HEK293 (cell line): Measurements from ENCODE around the gene RSRP1.

Source experiments
- BCL6B ChIP-seq: fragments of 450-650 bp; formaldehyde crosslinking; IDR thresholded peaks from 2 replicates; pipeline ENCODE4 v1.5.1; 2017; ENCODE audit warnings: missing biosample characterization, missing genetic modification characterization
- KLF7 ChIP-seq: fragments of 450-650 bp; formaldehyde crosslinking; IDR thresholded peaks from 2 replicates; pipeline ENCODE4 v1.5.1; 2016; ENCODE audit warnings: missing biosample characterization, missing genetic modification characterization, borderline replicate concordance
- PRDM10 ChIP-seq: fragments of 450-650 bp; formaldehyde crosslinking; IDR thresholded peaks from 2 replicates; pipeline ENCODE4 v1.5.1; 2016; ENCODE audit warnings: missing biosample characterization, missing genetic modification characterization
- REST ChIP-seq: fragments of 450-650 bp; formaldehyde crosslinking; IDR thresholded peaks from 2 replicates; pipeline ENCODE4 v1.5.1; 2016; ENCODE audit warnings: missing biosample characterization, missing genetic modification characterization
- SP2 ChIP-seq: fragments of 450-650 bp; formaldehyde crosslinking; IDR thresholded peaks from 2 replicates; pipeline ENCODE4 v1.5.1; 2016; ENCODE audit warnings: missing biosample characterization, missing genetic modification characterization
- ZBTB26 ChIP-seq: fragments of 450-650 bp; formaldehyde crosslinking; optimal IDR thresholded peaks from 2 replicates; pipeline ENCODE3; 2016; ENCODE audit warnings: missing biosample characterization, mild to moderate bottlenecking, missing genetic modification characterization
- ZFHX2 ChIP-seq: fragments of 450-650 bp; formaldehyde crosslinking; conservative IDR thresholded peaks from 2 replicates; pipeline ENCODE4 v1.5.1; 2016; ENCODE audit warnings: missing biosample characterization, missing genetic modification characterization
- ZFP3 ChIP-seq: fragments of 450-650 bp; formaldehyde crosslinking; IDR thresholded peaks from 2 replicates; pipeline ENCODE4 v1.5.1; 2016; ENCODE audit warnings: low read depth, missing biosample characterization, missing genetic modification characterization
- ZNF133 ChIP-seq: fragments of 450-650 bp; formaldehyde crosslinking; IDR thresholded peaks from 2 replicates; pipeline ENCODE4 v1.5.1; 2016; ENCODE audit warnings: missing biosample characterization, missing genetic modification characterization
- ZNF138 ChIP-seq: fragments of 450-650 bp; formaldehyde crosslinking; IDR thresholded peaks from 2 replicates; pipeline ENCODE4 v1.5.1; 2016; ENCODE audit warnings: missing biosample characterization, missing genetic modification characterization, borderline replicate concordance
- ZNF140 ChIP-seq: fragments of 450-650 bp; formaldehyde crosslinking; IDR thresholded peaks from 2 replicates; pipeline ENCODE4 v1.5.1; 2016; ENCODE audit warnings: missing biosample characterization, missing genetic modification characterization
- ZNF169 ChIP-seq: fragments of 450-650 bp; formaldehyde crosslinking; IDR thresholded peaks from 2 replicates; pipeline ENCODE4 v1.5.1; 2016; ENCODE audit warnings: missing biosample characterization, missing genetic modification characterization
- ZNF174 ChIP-seq: fragments of 450-650 bp; formaldehyde crosslinking; IDR thresholded peaks from 2 replicates; pipeline ENCODE4 v1.5.0; 2017; ENCODE audit warnings: missing biosample characterization, mild to moderate bottlenecking, missing genetic modification characterization
- ZNF248 ChIP-seq: fragments of 450-650 bp; formaldehyde crosslinking; IDR thresholded peaks from 2 replicates; pipeline ENCODE4 v1.5.1; 2017; ENCODE audit warnings: missing biosample characterization, missing genetic modification characterization
- ZNF391 ChIP-seq: fragments of 450-650 bp; formaldehyde crosslinking; IDR thresholded peaks from 2 replicates; pipeline ENCODE4 v1.5.1; 2016; ENCODE audit warnings: low read depth, missing biosample characterization, missing genetic modification characterization, borderline replicate concordance
- ZNF394 ChIP-seq: fragments of 450-650 bp; formaldehyde crosslinking; IDR thresholded peaks from 2 replicates; pipeline ENCODE4 v1.5.1; 2016; ENCODE audit warnings: missing biosample characterization, missing genetic modification characterization, mild to moderate bottlenecking, moderate library complexity, borderline replicate concordance
- ZNF529 ChIP-seq: fragments of 450-650 bp; formaldehyde crosslinking; IDR thresholded peaks from 2 replicates; pipeline ENCODE4 v1.5.1; 2017; ENCODE audit warnings: missing genetic modification characterization, missing biosample characterization; ENCODE audit not compliant: insufficient replicate concordance
- ZNF600 ChIP-seq: fragments of 450-650 bp; formaldehyde crosslinking; IDR thresholded peaks from 2 replicates; pipeline ENCODE4 v1.5.1; 2016; ENCODE audit warnings: missing biosample characterization, missing genetic modification characterization
- ZNF654 ChIP-seq: fragments of 450-650 bp; formaldehyde crosslinking; IDR thresholded peaks from 2 replicates; pipeline ENCODE4 v1.5.1; 2016; ENCODE audit warnings: low read depth, missing biosample characterization, missing genetic modification characterization
- ZNF664 ChIP-seq: fragments of 450-650 bp; formaldehyde crosslinking; IDR thresholded peaks from 2 replicates; pipeline ENCODE4 v1.5.1; 2016; ENCODE audit warnings: missing biosample characterization, missing genetic modification characterization
- ZNF677 ChIP-seq: fragments of 450-650 bp; IDR thresholded peaks from 2 replicates; pipeline ENCODE4 v1.5.0; 2018; ENCODE audit warnings: missing biosample characterization, mild to moderate bottlenecking, missing genetic modification characterization, moderate library complexity
- ZNF843 ChIP-seq: fragments of 450-650 bp; formaldehyde crosslinking; IDR thresholded peaks from 2 replicates; pipeline ENCODE4 v1.5.1; 2016; ENCODE audit warnings: missing biosample characterization, missing genetic modification characterization
- ZSCAN23 ChIP-seq: fragments of 450-650 bp; formaldehyde crosslinking; IDR thresholded peaks from 2 replicates; pipeline ENCODE4 v1.5.1; 2016; ENCODE audit warnings: missing biosample characterization, missing genetic modification characterization
- TF ChIP-seq, protein P1 (sequence below): fragments of 450-650 bp; formaldehyde crosslinking; IDR thresholded peaks from 2 replicates; pipeline ENCODE4 v1.5.1; 2016; ENCODE audit warnings: missing biosample characterization, missing genetic modification characterization
- TF ChIP-seq, protein P2 (sequence below): fragments of 450-650 bp; formaldehyde crosslinking; IDR thresholded peaks from 2 replicates; pipeline ENCODE4 v1.5.1; 2016; ENCODE audit warnings: missing biosample characterization, missing genetic modification characterization

The RSRP1 gene

GRCh38 chr1:25245809-25246599, 1.2 kb downstream of the RSRP1 start (continued):
- TF ChIP-seq REST (tag by site-specific recombination) (no peak), ZNF140 (tag by site-specific recombination) (no peak), ZFHX2 (tag by site-specific recombination) (peak; percentile 74), ZNF133 (no peak), ZNF391 (tag by site-specific recombination) (0 out of 2 replicates have a peak, but pooled peaks have one; percentile 22), KLF7 (tag by site-specific recombination) (no peak), ZNF843 (tag by site-specific recombination) (no peak), ZNF248 (tag by site-specific recombination) (no peak), ZNF600 (no peak), ZNF138 (tag by site-specific recombination) (no peak), BCL6B (tag by site-specific recombination) (no peak), ZBTB26 (tag by site-specific recombination) (no peak), ZFP3 (tag by site-specific recombination) (no peak), ZNF677 (tag by site-specific recombination) (no peak), PRDM10 (tag by site-specific recombination) (no peak), ZNF394 (no peak), SP2 (tag by site-specific recombination) (peak; percentile 36; the same call in 1 of the 2 replicates), ZSCAN23 (tag by site-specific recombination) (0 out of 2 replicates have a peak, but pooled peaks have one; percentile 13), ZNF664 (tag by site-specific recombination) (no peak), ZNF174 (tag by site-specific recombination) (no peak), ZNF654 (tag by site-specific recombination) (no peak), ZNF529 (tag by site-specific recombination) (no peak), ZNF169 (tag by site-specific recombination) (no peak)
- TF ChIP-seq, protein P1, sequence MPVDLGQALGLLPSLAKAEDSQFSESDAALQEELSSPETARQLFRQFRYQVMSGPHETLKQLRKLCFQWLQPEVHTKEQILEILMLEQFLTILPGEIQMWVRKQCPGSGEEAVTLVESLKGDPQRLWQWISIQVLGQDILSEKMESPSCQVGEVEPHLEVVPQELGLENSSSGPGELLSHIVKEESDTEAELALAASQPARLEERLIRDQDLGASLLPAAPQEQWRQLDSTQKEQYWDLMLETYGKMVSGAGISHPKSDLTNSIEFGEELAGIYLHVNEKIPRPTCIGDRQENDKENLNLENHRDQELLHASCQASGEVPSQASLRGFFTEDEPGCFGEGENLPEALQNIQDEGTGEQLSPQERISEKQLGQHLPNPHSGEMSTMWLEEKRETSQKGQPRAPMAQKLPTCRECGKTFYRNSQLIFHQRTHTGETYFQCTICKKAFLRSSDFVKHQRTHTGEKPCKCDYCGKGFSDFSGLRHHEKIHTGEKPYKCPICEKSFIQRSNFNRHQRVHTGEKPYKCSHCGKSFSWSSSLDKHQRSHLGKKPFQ: no peak
- TF ChIP-seq, protein P2, sequence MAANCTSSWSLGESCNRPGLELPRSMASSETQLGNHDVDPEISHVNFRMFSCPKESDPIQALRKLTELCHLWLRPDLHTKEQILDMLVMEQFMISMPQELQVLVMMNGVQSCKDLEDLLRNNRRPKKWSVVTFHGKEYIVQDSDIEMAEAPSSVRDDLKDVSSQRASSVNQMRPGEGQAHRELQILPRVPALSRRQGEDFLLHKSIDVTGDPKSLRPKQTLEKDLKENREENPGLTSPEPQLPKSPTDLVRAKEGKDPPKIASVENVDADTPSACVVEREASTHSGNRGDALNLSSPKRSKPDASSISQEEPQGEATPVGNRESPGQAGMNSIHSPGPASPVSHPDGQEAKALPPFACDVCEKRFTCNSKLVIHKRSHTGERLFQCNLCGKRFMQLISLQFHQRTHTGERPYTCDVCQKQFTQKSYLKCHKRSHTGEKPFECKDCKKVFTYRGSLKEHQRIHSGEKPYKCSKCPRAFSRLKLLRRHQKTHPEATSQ (tag by site-specific recombination): no peak
